Coronary artery (tissue), 2 donors: ENCODE measurements around the gene ORMDL2.

ENCODE experiments used
- DNase-seq: peaks from one replicate; pipeline ENCODE4 v3.0.0-alpha.2; 2017; ENCODE audit warnings: low spot score
- H3K27ac ChIP-seq, 2 donors: fragments of 200-600 bp; sonication (generic); one replicate each; pipeline ENCODE4 v1.5.1; 2016 to 2019
- H3K4me3 ChIP-seq: fragments of 200-600 bp; sonication (generic); 2 replicates; pipeline ENCODE4 v1.5.1; 2016; ENCODE audit warnings: mild to moderate bottlenecking, moderate library complexity
- TF ChIP-seq, protein P1 (sequence below): fragments of 200-600 bp; sonication (generic); IDR thresholded peaks from one replicate; pipeline ENCODE4 v1.5.1; 2019; ENCODE audit warnings: antibody characterized with exemption

The ORMDL2 gene

DNA sequence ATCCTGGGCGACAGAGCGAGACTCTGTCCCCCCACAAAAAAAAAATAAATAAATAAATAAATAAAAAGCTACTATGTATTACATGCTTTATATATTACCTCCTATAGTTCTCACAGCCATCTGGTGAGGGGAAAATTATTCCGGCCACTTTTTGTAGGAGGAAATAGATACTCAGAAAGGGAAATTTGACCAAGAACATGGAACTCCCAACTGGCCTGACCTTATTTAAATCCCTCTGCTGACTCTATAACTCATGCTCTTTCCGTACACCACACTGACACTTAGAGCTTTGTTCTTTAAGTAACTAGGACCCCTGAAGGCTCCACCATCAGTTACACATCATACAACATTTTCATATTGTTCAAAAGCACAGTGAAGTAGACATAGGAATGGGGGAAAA, 27.1 kb downstream of the ORMDL2 start:
- TF ChIP-seq, protein P1, sequence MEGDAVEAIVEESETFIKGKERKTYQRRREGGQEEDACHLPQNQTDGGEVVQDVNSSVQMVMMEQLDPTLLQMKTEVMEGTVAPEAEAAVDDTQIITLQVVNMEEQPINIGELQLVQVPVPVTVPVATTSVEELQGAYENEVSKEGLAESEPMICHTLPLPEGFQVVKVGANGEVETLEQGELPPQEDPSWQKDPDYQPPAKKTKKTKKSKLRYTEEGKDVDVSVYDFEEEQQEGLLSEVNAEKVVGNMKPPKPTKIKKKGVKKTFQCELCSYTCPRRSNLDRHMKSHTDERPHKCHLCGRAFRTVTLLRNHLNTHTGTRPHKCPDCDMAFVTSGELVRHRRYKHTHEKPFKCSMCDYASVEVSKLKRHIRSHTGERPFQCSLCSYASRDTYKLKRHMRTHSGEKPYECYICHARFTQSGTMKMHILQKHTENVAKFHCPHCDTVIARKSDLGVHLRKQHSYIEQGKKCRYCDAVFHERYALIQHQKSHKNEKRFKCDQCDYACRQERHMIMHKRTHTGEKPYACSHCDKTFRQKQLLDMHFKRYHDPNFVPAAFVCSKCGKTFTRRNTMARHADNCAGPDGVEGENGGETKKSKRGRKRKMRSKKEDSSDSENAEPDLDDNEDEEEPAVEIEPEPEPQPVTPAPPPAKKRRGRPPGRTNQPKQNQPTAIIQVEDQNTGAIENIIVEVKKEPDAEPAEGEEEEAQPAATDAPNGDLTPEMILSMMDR, result no peak
- DNase-seq, result no peak
- Histone ChIP-seq H3K4me3 (no peak overlapping the region), H3K27ac (peak overlapping the region; percentile 58 to 78)

DNA sequence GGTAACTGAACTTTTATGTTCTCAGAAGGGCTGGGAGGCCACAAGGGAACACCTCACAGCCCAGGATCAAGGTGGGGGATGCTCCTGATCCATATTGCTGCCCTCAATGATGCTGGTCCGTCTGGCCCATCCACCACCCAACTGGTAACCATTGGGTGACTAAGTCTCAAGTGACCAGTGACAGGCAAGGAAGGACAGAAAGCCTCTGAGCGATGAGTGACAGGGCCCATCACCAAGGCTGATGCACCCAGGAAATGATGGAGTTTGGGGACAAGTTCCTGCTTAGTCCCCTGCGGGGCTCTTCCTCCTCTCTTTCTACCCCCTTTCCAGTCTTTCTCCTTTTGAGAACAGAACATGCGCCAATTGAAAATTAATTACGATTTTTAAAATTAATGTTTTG, 27.5 kb downstream of the ORMDL2 start:
- Histone ChIP-seq H3K4me3 (no peak overlapping the region), H3K27ac (peak overlapping the region; percentile 58 to 78)
- no peak for DNase-seq
- TF ChIP-seq, protein P1, result no peak

DNA sequence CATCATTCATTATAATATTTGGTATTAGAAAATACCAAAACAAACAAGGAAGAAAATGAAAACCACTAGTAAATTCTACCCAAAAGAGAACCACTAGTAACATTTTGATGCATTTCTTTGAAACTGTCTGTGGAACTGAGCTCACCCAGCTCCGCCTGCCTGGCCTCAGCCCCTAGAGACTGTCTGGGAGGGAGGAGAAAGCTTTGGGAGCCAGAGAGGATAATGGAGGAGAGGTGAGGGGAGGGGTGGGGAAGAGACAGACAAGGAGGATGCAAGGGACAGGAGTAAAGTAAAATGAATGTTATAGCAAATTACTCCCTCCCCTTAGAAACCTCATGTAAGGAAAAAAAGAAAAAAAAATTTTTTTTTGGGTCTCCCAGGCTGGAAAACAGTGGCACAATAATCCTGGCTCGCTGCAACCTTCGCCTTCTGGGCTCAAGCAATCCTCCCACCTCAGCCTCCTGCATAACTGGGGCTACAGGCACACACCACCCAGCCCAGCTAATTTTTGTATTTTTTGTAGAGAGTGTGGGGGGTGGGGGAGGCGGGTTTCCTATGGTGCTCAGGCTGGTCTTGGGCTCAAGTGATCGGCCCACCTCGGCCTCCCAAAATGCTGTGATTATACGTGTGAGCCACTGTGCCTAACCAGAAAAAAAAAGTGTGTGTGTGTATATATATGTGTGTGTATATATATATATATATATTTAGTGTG, 28.1 kb downstream of the ORMDL2 start:
- DNase-seq, result no peak
- Histone ChIP-seq H3K27ac (peak overlapping the region; percentile 78 to 97), H3K4me3 (no peak overlapping the region)
- TF ChIP-seq, protein P1, result no peak

DNA sequence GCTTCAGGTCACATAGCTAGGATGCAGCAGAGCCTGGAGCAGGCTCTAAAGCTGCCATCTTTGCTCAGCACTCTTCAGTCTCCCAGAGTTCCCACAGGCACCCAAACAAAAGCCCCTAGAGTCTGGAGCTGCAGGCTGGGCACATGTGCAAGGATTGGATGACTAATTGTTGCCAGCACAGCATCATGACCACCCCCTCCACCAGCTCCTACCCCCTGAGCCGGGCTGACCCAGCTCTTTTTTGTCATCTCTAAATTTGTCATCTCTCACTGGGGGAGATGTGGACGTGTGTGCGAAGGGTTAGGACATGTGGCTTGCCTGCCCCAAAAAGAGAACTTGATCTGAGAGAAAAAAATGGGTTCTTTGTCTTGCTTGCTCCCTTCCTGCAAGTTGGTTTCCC, 29.2 kb downstream of the ORMDL2 start:
- Histone ChIP-seq H3K4me3 (peak overlapping the region; percentile 54), H3K27ac (peak overlapping the region; percentile 78 to 97)
- TF ChIP-seq, protein P1, result no peak
- no peak for DNase-seq

DNA sequence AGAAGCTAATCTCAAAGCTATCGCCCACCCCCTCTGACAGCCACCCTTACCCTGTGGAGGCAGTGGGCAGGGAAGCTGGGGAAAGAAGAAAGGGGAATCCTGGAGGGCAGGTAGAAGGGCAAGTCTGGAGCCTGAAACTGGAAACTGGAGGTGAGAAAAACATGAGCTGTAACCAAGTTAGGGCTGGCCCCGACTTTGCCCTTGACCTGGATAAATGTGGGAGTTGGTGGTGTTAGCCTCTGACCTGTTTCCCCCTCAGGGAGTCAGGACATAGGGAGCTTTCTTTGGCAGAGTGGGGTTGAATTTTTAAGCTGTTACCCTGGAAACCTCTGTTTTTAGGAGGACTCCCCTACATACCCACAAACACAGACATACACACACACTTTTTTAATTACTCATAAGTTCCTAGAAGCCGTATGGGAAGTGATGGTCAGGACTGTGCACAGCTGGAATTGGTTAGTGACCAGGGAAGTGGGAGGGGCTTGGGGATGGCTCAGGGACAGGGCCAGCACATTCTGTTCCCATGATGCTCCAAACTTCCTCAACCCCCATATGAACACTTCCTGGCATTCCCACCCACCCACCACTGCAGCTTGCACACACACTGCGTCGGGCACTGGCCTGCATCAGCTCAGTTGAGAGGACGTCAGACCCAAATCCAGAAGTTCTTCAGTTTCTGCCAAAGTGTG, 29.9 kb downstream of the ORMDL2 start:
- Histone ChIP-seq H3K27ac (peak overlapping the region; percentile 78 to 97), H3K4me3 (peak overlapping the region; percentile 54)
- DNase-seq, result peak; percentile 97
- TF ChIP-seq, protein P1, result no peak

DNA sequence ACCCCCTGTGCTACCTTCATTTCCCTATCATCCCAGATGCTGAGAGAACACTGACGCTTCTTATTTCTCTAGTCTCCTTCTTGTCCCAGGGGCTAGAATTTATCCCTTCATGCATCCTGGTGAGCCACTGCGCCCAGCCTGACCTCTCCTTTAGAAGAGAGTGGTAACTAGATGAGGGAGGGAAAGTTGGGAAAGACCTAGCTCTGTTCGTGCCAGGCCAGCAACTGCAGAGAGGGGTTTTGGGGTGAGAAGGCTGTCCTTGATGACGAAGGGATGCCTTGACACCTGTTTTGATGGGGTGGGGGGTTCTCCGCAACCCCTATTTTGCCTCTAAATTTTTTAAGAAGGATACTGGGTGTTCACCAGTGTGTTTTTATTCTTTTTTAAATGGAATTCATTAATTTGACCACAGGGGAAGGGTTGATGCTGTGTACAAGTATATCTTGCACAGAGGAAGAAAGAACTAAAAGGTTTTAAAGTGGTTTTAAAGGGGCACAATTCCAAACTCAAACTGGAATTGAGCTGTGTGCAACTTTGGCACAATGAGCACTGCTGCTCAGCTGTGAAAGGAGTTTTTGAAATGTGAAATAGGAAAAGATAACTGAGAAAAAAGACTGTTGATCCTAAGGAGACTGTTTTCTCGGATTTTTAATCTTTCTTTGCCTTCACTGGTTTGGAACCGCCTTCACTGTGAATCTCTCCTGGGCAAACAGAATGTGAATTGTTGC, 31.9 kb downstream of the ORMDL2 start:
- TF ChIP-seq, protein P1, result no peak
- H3K27ac ChIP-seq, result peak overlapping the region in 1 of 2 donors; percentile 56
- no peak for DNase-seq
- H3K4me3 ChIP-seq, result no peak overlapping the region
